HG03175 (cell line): Measurements from ENCODE around the gene REG3A.

ENCODE experiments used
- ATAC-seq: cut with Tn5 transposase; IDR thresholded peaks from one replicate; pipeline ENCODE4 v1.9.1; 2021; ENCODE audit warnings: mild to moderate bottlenecking, moderate library complexity; ENCODE audit not compliant: unreplicated experiment

The REG3A gene

GRCh38 chr2:79122676-79123075, 36.9 kb downstream of the REG3A start:
- no peak for ATAC-seq

- no peak for ATAC-seq
Measured at GRCh38 chr2:79120194-79120713, 39.3 kb downstream of the REG3A start, which contains the start of gene REG1A. REG1A (plus strand) TSS chr2:79120488; CDS start chr2:79120862, 374 bp downstream.

GRCh38 chr2:79116997-79117928, 42.3 kb downstream of the REG3A start:
- no peak for ATAC-seq

- ATAC-seq: no peak
Measured at GRCh38 chr2:79114797-79115494, 44.6 kb downstream of the REG3A start.

GRCh38 chr2:79112269-79112668, 47.3 kb downstream of the REG3A start:
- no peak for ATAC-seq
